Activated naive CD8-positive, alpha-beta T cell treated with anti-CD3 and anti-CD28 coated beads, Interleukin-2, amount 10 ng/mL, durations not matched to agents 7 days and 5 days (primary cell): Measurements from ENCODE around the gene IL1RAP. TPM values are rescaled to one million over a fixed set of nuclear protein-coding genes. Genes with fewer than 3 reads are reported as not detected.

ENCODE experiments used
- ATAC-seq: fragments of 150-1000 bp; cut with Tn5 transposase; one replicate; pipeline ENCODE4 v1.10.0; 2021; ENCODE audit warnings: low read depth, moderate library complexity
- POLR2A ChIA-PET: fragments of 350-600 bp; sonication (Branson Sonifier 250); formaldehyde crosslinking; loops from one replicate; lab custom pipeline; 2021; ENCODE audit warnings: antibody characterized with exemption; lab: Charles Lee
- DNase-seq: peaks from one replicate; pipeline ENCODE4 v3.0.0; 2021
- H3K27ac Mint-ChIP-seq: one replicate; pipeline ENCODE4 v1.8.0; 2022; ENCODE audit warnings: mild to moderate bottlenecking, mixed read lengths
- H3K27me3 Mint-ChIP-seq: one replicate; pipeline ENCODE4 v1.8.0; 2022; ENCODE audit warnings: mild to moderate bottlenecking, moderate library complexity, mixed read lengths
- H3K36me3 Mint-ChIP-seq: one replicate; pipeline ENCODE4 v1.8.0; 2021; ENCODE audit warnings: mild to moderate bottlenecking, mixed read lengths
- H3K4me1 Mint-ChIP-seq: one replicate; pipeline ENCODE4 v1.8.0; 2021; ENCODE audit warnings: mixed read lengths
- H3K4me3 Mint-ChIP-seq: one replicate; pipeline ENCODE4 v1.8.0; 2022; ENCODE audit warnings: mild to moderate bottlenecking, moderate library complexity, mixed read lengths
- H3K9me3 Mint-ChIP-seq: one replicate; pipeline ENCODE4 v1.8.0; 2021; ENCODE audit warnings: mixed read lengths
- total RNA-seq, 2 experiments: library from RNA; stranded (reverse); gene quantifications; one replicate each; pipeline ENCODE4 v1.2.3, GENCODE V29; 2021

IL1RAP gene
- total RNA-seq, 2 experiments from 2014 or later, result 10.5 to 10.7 TPM

GRCh38 chr3:190537146-190537545, 23.3 kb downstream of the IL1RAP start:
- no peak overlapping the region for H3K27ac Mint-ChIP-seq
- H3K27me3 Mint-ChIP-seq, result no peaks in the 10 kb centered on the region
- DNase-seq (no peak), ATAC-seq (no peak)
- peaks cover 5% of the 10 kb centered on the region for H3K4me1 Mint-ChIP-seq
- POLR2A ChIA-PET, result no interaction called here
- H3K36me3 Mint-ChIP-seq, result peaks cover 13% of the 10 kb centered on the region
- no peak overlapping the region for H3K4me3 Mint-ChIP-seq
- H3K9me3 Mint-ChIP-seq, result no peaks in the 10 kb centered on the region

GRCh38 chr3:190538288-190538687, 24.4 kb downstream of the IL1RAP start:
- ATAC-seq (no peak), DNase-seq (no peak)
- H3K27ac Mint-ChIP-seq, result no peak overlapping the region
- H3K36me3 Mint-ChIP-seq, result peaks cover 13% of the 10 kb centered on the region
- no peak overlapping the region for H3K4me3 Mint-ChIP-seq
- H3K4me1 Mint-ChIP-seq, result peaks cover 5% of the 10 kb centered on the region
- POLR2A ChIA-PET, result no interaction called here
- H3K27me3 Mint-ChIP-seq, result no peaks in the 10 kb centered on the region
- H3K9me3 Mint-ChIP-seq, result no peaks in the 10 kb centered on the region

GRCh38 chr3:190539526-190539925, 25.6 kb downstream of the IL1RAP start:
- DNase-seq (no peak), ATAC-seq (no peak)
- Mint-ChIP-seq H3K36me3 (peaks cover 12% of the 10 kb centered on the region), H3K4me1 (peaks cover 5% of the 10 kb centered on the region), H3K27me3 (no peaks in the 10 kb centered on the region), H3K27ac (no peak overlapping the region), H3K9me3 (no peaks in the 10 kb centered on the region), H3K4me3 (no peak overlapping the region)
- POLR2A ChIA-PET, result no interaction called here

- no peaks in the 10 kb centered on the region for H3K9me3 Mint-ChIP-seq
- H3K4me3 Mint-ChIP-seq, result no peak overlapping the region
- H3K36me3 Mint-ChIP-seq, result peaks cover 10% of the 10 kb centered on the region
- ATAC-seq, result no peak
- POLR2A ChIA-PET, result no interaction called here
- H3K27ac Mint-ChIP-seq, result no peak overlapping the region
- H3K4me1 Mint-ChIP-seq, result peaks cover 5% of the 10 kb centered on the region
- no peak for DNase-seq
- no peaks in the 10 kb centered on the region for H3K27me3 Mint-ChIP-seq
Measured at GRCh38 chr3:190541008-190541407, 27.1 kb downstream of the IL1RAP start.

- Mint-ChIP-seq H3K4me1 (peaks cover 5% of the 10 kb centered on the region), H3K27me3 (no peaks in the 10 kb centered on the region), H3K36me3 (peaks cover 10% of the 10 kb centered on the region), H3K4me3 (no peak overlapping the region), H3K9me3 (no peaks in the 10 kb centered on the region), H3K27ac (no peak overlapping the region)
- ATAC-seq (no peak), DNase-seq (no peak)
- POLR2A ChIA-PET, result no interaction called here
Measured at GRCh38 chr3:190541560-190541959, 27.7 kb downstream of the IL1RAP start.

- POLR2A ChIA-PET, result no interaction called here
- Mint-ChIP-seq H3K4me1 (peaks cover 3% of the 10 kb centered on the region), H3K4me3 (no peak overlapping the region), H3K9me3 (no peaks in the 10 kb centered on the region), H3K27me3 (no peaks in the 10 kb centered on the region), H3K36me3 (peaks cover 10% of the 10 kb centered on the region), H3K27ac (no peak overlapping the region)
- DNase-seq, result no peak
- ATAC-seq, result no peak
Measured at GRCh38 chr3:190542846-190543245, 29.0 kb downstream of the IL1RAP start.

GRCh38 chr3:190543671-190544070, 29.8 kb downstream of the IL1RAP start:
- ATAC-seq, result no peak
- Mint-ChIP-seq H3K4me1 (peaks cover 1% of the 10 kb centered on the region), H3K36me3 (peaks cover 10% of the 10 kb centered on the region), H3K9me3 (no peaks in the 10 kb centered on the region), H3K4me3 (no peak overlapping the region), H3K27ac (no peak overlapping the region), H3K27me3 (no peaks in the 10 kb centered on the region)
- no peak for DNase-seq
- POLR2A ChIA-PET, result no interaction called here

- Mint-ChIP-seq H3K27ac (no peak overlapping the region), H3K27me3 (no peaks in the 10 kb centered on the region), H3K4me1 (peaks cover under 1% of the 10 kb centered on the region), H3K9me3 (no peaks in the 10 kb centered on the region), H3K4me3 (no peak overlapping the region), H3K36me3 (peaks cover 12% of the 10 kb centered on the region)
- DNase-seq (no peak), ATAC-seq (no peak)
- POLR2A ChIA-PET, result no interaction called here
Measured at GRCh38 chr3:190545191-190545590, 31.3 kb downstream of the IL1RAP start.

GRCh38 chr3:190546881-190547510, 33.1 kb downstream of the IL1RAP start:
- DNase-seq (no peak), ATAC-seq (no peak)
- peaks cover 12% of the 10 kb centered on the region for H3K36me3 Mint-ChIP-seq
- no peaks in the 10 kb centered on the region for H3K9me3 Mint-ChIP-seq
- no peak overlapping the region for H3K27ac Mint-ChIP-seq
- POLR2A ChIA-PET, result no interaction called here
- H3K4me3 Mint-ChIP-seq, result no peak overlapping the region
- no peaks in the 10 kb centered on the region for H3K27me3 Mint-ChIP-seq
- H3K4me1 Mint-ChIP-seq, result no peaks in the 10 kb centered on the region

- no peak overlapping the region for H3K27ac Mint-ChIP-seq
- H3K9me3 Mint-ChIP-seq, result peaks cover 2% of the 10 kb centered on the region
- ATAC-seq (no peak), DNase-seq (no peak)
- peaks cover 18% of the 10 kb centered on the region for H3K36me3 Mint-ChIP-seq
- H3K4me3 Mint-ChIP-seq, result no peak overlapping the region
- H3K4me1 Mint-ChIP-seq, result no peaks in the 10 kb centered on the region
- POLR2A ChIA-PET, result no interaction called here
- no peaks in the 10 kb centered on the region for H3K27me3 Mint-ChIP-seq
Measured at GRCh38 chr3:190548031-190548656, 34.3 kb downstream of the IL1RAP start.

- H3K27ac Mint-ChIP-seq, result no peak overlapping the region
- POLR2A ChIA-PET, result no interaction called here
- peaks cover 2% of the 10 kb centered on the region for H3K9me3 Mint-ChIP-seq
- H3K36me3 Mint-ChIP-seq, result peaks cover 30% of the 10 kb centered on the region
- H3K4me1 Mint-ChIP-seq, result no peaks in the 10 kb centered on the region
- ATAC-seq (no peak), DNase-seq (no peak)
- no peak overlapping the region for H3K4me3 Mint-ChIP-seq
- no peaks in the 10 kb centered on the region for H3K27me3 Mint-ChIP-seq
Measured at GRCh38 chr3:190552021-190552420, 38.1 kb downstream of the IL1RAP start.

- Mint-ChIP-seq H3K4me1 (no peaks in the 10 kb centered on the region), H3K27me3 (no peaks in the 10 kb centered on the region), H3K4me3 (no peak overlapping the region), H3K27ac (no peak overlapping the region), H3K36me3 (peaks cover 37% of the 10 kb centered on the region), H3K9me3 (peaks cover 6% of the 10 kb centered on the region)
- ATAC-seq, result no peak
- DNase-seq, result no peak
- POLR2A ChIA-PET, result no interaction called here
Measured at GRCh38 chr3:190552969-190553759, 39.3 kb downstream of the IL1RAP start.

GRCh38 chr3:190554197-190554596, 40.3 kb downstream of the IL1RAP start:
- H3K9me3 Mint-ChIP-seq, result peaks cover 6% of the 10 kb centered on the region
- peaks cover 43% of the 10 kb centered on the region for H3K36me3 Mint-ChIP-seq
- POLR2A ChIA-PET, result no interaction called here
- peaks cover 1% of the 10 kb centered on the region for H3K4me1 Mint-ChIP-seq
- ATAC-seq (no peak), DNase-seq (no peak)
- no peak overlapping the region for H3K4me3 Mint-ChIP-seq
- H3K27ac Mint-ChIP-seq, result no peak overlapping the region
- H3K27me3 Mint-ChIP-seq, result no peaks in the 10 kb centered on the region

GRCh38 chr3:190556351-190556750, 42.5 kb downstream of the IL1RAP start:
- no peak overlapping the region for H3K27ac Mint-ChIP-seq
- H3K9me3 Mint-ChIP-seq, result peaks cover 11% of the 10 kb centered on the region
- peaks cover 52% of the 10 kb centered on the region for H3K36me3 Mint-ChIP-seq
- POLR2A ChIA-PET, result no interaction called here
- no peak for ATAC-seq
- no peak for DNase-seq
- H3K4me3 Mint-ChIP-seq, result no peak overlapping the region
- H3K4me1 Mint-ChIP-seq, result peaks cover 1% of the 10 kb centered on the region
- H3K27me3 Mint-ChIP-seq, result no peaks in the 10 kb centered on the region
